ENCODE results near the gene NWD2.

Gene NWD2

DNA sequence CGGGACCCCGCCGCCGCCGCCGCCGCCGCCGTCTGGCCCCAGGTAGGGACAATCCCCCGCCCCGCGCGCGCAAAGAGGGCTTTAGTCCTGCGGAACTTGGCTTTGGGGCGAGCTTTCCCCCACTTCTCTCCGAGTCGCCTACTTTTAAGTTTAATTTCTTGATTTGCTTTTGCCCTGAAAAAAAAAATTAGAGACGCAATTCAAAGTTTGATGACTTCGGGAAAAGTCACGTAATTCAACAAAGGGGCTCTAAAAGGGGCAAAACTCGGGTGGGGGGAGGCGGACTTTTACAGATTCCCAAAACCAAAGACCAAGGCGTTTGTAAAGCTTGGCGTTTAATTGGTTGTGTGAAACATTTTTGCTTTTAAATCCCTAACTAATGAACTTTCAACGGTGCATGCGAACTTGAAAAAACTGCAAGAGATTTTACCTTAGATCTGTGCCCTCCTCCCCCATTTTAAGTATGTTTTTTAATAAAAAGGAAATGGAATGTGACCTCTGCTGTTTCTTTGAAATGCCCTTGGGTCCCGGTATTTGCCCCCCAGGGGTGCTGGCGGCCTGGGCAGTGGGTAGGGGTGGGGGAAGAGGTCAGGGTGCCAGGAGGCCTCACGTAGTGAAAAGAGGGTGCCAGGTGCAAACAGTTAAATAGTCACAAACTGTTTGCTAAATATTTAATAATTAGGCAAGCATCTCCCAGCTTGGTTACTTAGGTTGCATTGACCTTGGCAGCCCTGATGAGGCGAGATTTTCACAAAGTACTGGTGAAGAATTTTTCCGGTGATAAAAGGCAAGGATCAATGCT is 209.7 kb downstream of the NWD2 start:
- TF ChIP-seq ZNF274 (IDR thresholded peaks at IDR 0.05; ENCODE audit: low read depth, low read length), result no peak
- no peak for TF ChIP-seq SUZ12 (IDR thresholded peaks at IDR 0.05; ENCODE audit: extremely low read depth, insufficient read depth, insufficient read length)
- TF ChIP-seq YY1 (IDR thresholded peaks at IDR 0.05; ENCODE audit: insufficient read depth, insufficient read length), result no peak
- no peak overlapping the region for H3K9ac ChIP-seq (ENCODE audit: insufficient read length, low read depth)
- peaks cover 18% of the 10 kb centered on the region for H3K27me3 ChIP-seq (ENCODE audit: insufficient read depth, insufficient read length)
- H3K4me1 ChIP-seq (ENCODE audit: insufficient read depth, insufficient read length), result no peaks in the 10 kb centered on the region
- DNase-seq (ENCODE audit: low read depth, low spot score), result no peak
- peak overlapping the region; percentile 30 for H3K4me3 ChIP-seq (ENCODE audit: insufficient read length, low read depth)
- H3K36me3 ChIP-seq (ENCODE audit: insufficient read depth, insufficient read length, low read length), result no peaks in the 10 kb centered on the region
- no peaks in the 10 kb centered on the region for H3K9me3 ChIP-seq (ENCODE audit: insufficient read depth, low read length)

DNA sequence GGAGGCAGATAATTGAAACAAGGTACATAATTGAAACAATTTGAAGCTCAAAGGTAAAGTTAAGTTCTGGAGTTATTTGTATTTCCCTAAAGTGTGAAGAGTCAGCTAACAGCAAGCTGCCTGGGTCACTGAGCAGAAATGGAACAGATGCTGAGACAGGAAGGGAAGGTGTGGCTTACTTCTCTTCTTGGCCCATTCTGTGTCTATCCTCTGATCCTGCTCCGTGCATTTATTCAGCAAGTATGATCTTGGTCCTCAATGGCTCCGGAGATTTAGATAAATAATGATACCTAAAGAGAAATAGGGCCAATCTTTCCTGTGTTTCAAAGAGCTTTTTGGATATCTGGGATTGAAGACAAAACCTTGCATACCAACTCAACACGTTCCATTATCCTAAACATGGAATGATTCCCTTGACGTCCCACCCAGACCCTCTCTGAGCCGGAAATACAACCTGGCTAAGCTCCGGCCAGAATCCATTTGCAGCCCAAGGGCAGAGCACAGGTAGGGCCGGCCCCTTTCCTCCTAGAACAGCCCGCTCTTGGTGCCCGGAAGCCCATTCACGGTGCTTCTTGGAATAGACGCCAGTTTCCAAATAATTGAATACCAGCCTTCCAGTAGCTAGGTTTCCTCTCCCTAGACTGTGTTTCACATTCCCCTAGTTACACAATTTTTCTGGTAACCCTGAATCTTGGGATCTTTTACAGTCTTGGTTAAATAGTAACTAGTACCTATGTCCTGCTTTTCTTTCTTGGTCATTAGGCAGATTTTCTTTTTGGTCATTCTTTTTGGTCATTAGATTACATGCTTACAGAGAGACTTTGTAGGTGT is 211.0 kb downstream of the NWD2 start:
- DNase-seq (ENCODE audit: low read depth, low spot score), result no peak
- no peak overlapping the region for H3K9ac ChIP-seq (ENCODE audit: insufficient read length, low read depth)
- TF ChIP-seq ZNF274 (IDR thresholded peaks at IDR 0.05; ENCODE audit: low read depth, low read length), result no peak
- TF ChIP-seq SUZ12 (IDR thresholded peaks at IDR 0.05; ENCODE audit: extremely low read depth, insufficient read depth, insufficient read length), result no peak
- TF ChIP-seq YY1 (IDR thresholded peaks at IDR 0.05; ENCODE audit: insufficient read depth, insufficient read length), result no peak
- no peak overlapping the region for H3K4me3 ChIP-seq (ENCODE audit: insufficient read length, low read depth)
- no peaks in the 10 kb centered on the region for H3K9me3 ChIP-seq (ENCODE audit: insufficient read depth, low read length)
- peaks cover 18% of the 10 kb centered on the region for H3K27me3 ChIP-seq (ENCODE audit: insufficient read depth, insufficient read length)
- H3K36me3 ChIP-seq (ENCODE audit: insufficient read depth, insufficient read length, low read length), result no peaks in the 10 kb centered on the region
- H3K4me1 ChIP-seq (ENCODE audit: insufficient read depth, insufficient read length), result no peaks in the 10 kb centered on the region

DNA sequence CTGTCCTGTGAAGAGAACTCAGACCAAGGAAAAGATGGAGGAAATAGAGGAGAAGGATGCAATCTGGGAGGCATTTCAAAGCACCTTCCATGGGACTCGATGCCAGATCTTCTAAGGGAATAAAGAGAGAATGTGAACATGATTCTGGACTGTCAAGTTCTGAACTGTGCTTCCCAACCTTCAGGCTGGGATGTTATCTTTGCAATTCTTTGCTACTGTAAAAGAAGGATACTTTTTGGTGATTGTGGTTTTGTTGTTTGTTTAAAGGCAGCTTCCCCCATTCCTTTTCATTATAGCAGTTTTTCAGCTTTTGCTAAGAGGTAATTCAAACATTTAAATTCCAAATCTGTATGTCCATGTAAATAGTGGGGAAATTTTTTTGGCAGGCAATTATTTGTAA is 217.3 kb downstream of the NWD2 start:
- no peak for TF ChIP-seq YY1 (IDR thresholded peaks at IDR 0.05; ENCODE audit: insufficient read depth, insufficient read length)
- DNase-seq (ENCODE audit: low read depth, low spot score), result no peak
- Histone ChIP-seq H3K9me3 (ENCODE audit: insufficient read depth, low read length) (no peaks in the 10 kb centered on the region), H3K4me1 (ENCODE audit: insufficient read depth, insufficient read length) (no peaks in the 10 kb centered on the region), H3K4me3 (ENCODE audit: insufficient read length, low read depth) (no peak overlapping the region), H3K27me3 (ENCODE audit: insufficient read depth, insufficient read length) (no peaks in the 10 kb centered on the region), H3K9ac (ENCODE audit: insufficient read length, low read depth) (no peak overlapping the region), H3K36me3 (ENCODE audit: insufficient read depth, insufficient read length, low read length) (no peaks in the 10 kb centered on the region)

DNA sequence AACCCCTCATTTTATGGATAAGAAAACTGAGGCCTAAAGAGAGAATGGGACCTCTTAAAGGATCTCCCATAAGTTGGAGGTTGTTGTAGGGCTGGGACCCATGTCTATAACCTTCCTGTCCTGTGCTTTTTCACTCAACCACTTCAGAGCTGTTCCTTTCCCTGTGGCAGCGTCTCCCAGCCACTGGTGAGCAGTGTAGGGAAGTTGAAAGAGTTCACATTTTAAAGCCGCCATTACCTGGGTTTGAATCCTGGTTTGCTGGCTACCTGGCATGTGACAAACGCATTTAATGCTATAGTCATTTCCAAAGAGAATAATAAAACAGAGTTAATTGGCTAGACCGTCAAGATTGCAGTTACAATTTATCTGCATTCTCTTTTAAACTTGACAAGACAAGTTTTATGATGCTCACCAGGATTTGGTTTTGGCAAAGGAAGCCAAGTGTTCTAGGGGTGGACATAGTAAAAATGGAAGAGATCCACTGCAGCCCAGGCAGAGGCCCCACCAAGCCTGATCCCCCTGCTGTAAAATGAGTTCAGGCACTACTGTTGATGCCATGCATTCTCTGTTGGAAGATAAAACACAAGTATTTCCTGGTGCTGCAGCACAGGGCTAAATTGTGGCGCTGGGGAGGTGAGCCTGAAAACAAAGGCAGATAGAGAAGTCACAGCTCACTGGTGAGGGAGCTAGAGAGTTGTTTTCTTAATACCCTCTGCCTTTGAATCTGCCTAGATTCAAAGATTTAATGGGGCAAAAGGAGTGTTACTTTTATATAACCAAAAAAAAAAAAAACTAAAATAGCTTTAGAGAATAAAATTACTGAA is 218.7 kb downstream of the NWD2 start:
- H3K27me3 ChIP-seq (ENCODE audit: insufficient read depth, insufficient read length), result no peaks in the 10 kb centered on the region
- H3K4me3 ChIP-seq (ENCODE audit: insufficient read length, low read depth), result no peak overlapping the region
- no peak for TF ChIP-seq SUZ12 (IDR thresholded peaks at IDR 0.05; ENCODE audit: extremely low read depth, insufficient read depth, insufficient read length)
- TF ChIP-seq YY1 (IDR thresholded peaks at IDR 0.05; ENCODE audit: insufficient read depth, insufficient read length), result no peak
- no peak for TF ChIP-seq ZNF274 (IDR thresholded peaks at IDR 0.05; ENCODE audit: low read depth, low read length)
- H3K9ac ChIP-seq (ENCODE audit: insufficient read length, low read depth), result no peak overlapping the region
- DNase-seq (ENCODE audit: low read depth, low spot score), result no peak
- no peaks in the 10 kb centered on the region for H3K9me3 ChIP-seq (ENCODE audit: insufficient read depth, low read length)
- no peaks in the 10 kb centered on the region for H3K4me1 ChIP-seq (ENCODE audit: insufficient read depth, insufficient read length)
- H3K36me3 ChIP-seq (ENCODE audit: insufficient read depth, insufficient read length, low read length), result no peaks in the 10 kb centered on the region

DNA sequence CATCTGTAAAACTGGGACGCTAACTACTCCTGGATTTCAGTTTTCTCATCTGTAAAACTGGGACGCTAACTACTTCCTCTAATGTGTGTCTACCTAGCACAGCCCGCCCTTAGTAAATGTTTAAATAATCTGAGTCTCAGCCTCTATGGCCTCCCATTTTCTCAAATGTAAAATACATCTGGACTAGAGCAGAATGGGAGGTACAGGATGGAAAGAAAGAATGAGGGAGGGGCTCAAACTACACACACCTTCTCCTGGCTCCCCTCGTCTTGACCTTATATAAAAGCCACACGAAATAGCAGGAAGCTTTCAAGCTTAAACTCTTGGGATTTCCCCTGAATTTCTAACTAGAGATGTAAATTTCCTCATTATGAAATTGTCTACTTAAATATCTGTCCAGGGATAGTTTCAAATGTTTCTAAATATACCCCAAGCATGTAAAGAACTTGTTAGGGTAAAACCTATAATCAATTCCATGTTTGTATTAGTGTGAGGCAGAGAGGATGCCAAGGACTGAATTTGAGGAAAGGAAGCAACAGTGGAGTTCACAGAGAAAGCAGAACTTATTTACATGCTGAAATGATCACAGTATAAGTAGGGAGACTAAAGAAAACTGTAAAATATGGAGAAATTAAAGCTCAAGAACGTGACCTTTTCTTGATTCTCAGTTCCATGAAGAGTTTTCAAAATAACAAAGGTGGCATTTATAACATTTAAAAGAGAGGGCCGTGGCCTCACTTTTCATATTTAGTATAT is 220.0 kb downstream of the NWD2 start:
- no peak overlapping the region for H3K9ac ChIP-seq (ENCODE audit: insufficient read length, low read depth)

DNA sequence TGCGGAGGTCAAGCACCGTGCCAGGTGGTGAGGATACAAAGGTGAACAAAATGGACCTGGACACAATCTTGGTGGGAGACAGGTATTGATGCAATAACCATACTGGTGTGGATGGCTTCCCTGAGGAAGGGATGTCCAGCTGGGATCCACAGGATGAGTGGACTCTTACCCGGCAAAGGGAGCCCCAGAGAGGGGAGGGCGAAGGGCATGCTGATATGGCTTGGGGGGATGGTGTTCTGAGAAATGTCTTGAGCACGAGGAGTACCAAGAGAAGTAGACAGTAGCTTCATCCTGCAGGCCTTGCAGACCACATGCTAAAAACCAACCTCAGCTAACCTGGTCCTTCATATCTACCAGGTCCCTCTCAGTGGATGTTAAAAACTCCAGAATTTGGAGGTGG is 220.8 kb downstream of the NWD2 start:
- no peaks in the 10 kb centered on the region for H3K27me3 ChIP-seq (ENCODE audit: insufficient read depth, insufficient read length)
- DNase-seq (ENCODE audit: low read depth, low spot score), result no peak
- no peaks in the 10 kb centered on the region for H3K4me1 ChIP-seq (ENCODE audit: insufficient read depth, insufficient read length)
- no peak overlapping the region for H3K4me3 ChIP-seq (ENCODE audit: insufficient read length, low read depth)
- TF ChIP-seq SUZ12 (IDR thresholded peaks at IDR 0.05; ENCODE audit: extremely low read depth, insufficient read depth, insufficient read length) (no peak), ZNF274 (IDR thresholded peaks at IDR 0.05; ENCODE audit: low read depth, low read length) (no peak), YY1 (IDR thresholded peaks at IDR 0.05; ENCODE audit: insufficient read depth, insufficient read length) (no peak)
- H3K36me3 ChIP-seq (ENCODE audit: insufficient read depth, insufficient read length, low read length), result no peaks in the 10 kb centered on the region
- H3K9me3 ChIP-seq (ENCODE audit: insufficient read depth, low read length), result no peaks in the 10 kb centered on the region
- H3K9ac ChIP-seq (ENCODE audit: insufficient read length, low read depth), result no peak overlapping the region

More for the DNA sequence above, 220.0 kb downstream of the NWD2 start:
- Histone ChIP-seq H3K36me3 (ENCODE audit: insufficient read depth, insufficient read length, low read length) (no peaks in the 10 kb centered on the region), H3K27me3 (ENCODE audit: insufficient read depth, insufficient read length) (no peaks in the 10 kb centered on the region), H3K9me3 (ENCODE audit: insufficient read depth, low read length) (no peaks in the 10 kb centered on the region), H3K4me3 (ENCODE audit: insufficient read length, low read depth) (no peak overlapping the region), H3K4me1 (ENCODE audit: insufficient read depth, insufficient read length) (no peaks in the 10 kb centered on the region)
- DNase-seq (ENCODE audit: low read depth, low spot score), result no peak
- TF ChIP-seq SUZ12 (IDR thresholded peaks at IDR 0.05; ENCODE audit: extremely low read depth, insufficient read depth, insufficient read length) (no peak), YY1 (IDR thresholded peaks at IDR 0.05; ENCODE audit: insufficient read depth, insufficient read length) (no peak), ZNF274 (IDR thresholded peaks at IDR 0.05; ENCODE audit: low read depth, low read length) (no peak)

Measured in NT2/D1 (cell line).